H9 (cell line): ENCODE measurements around the gene EBNA1BP2. TPM values are rescaled to one million over a fixed set of nuclear protein-coding genes. Genes with fewer than 3 reads are reported as not detected.

Experiments used
- DNase-seq: peaks from one replicate; pipeline ENCODE4 v3.0.0-alpha.2; 2017
- H2AFZ ChIP-seq: one replicate; pipeline ENCODE4 v1.6.1; 2013; ENCODE audit warnings: mild to moderate bottlenecking, low read length, control low read depth, moderate library complexity
- H2AK5ac ChIP-seq: 2 replicates; pipeline ENCODE4 v1.6.1; 2013; ENCODE audit warnings: low read length, control low read depth, mixed read lengths; ENCODE audit not compliant: insufficient read length
- H2BK120ac ChIP-seq: one replicate; pipeline ENCODE4 v1.6.1; 2013; ENCODE audit warnings: low read depth, mild to moderate bottlenecking, low read length, control low read depth, inconsistent platforms; ENCODE audit not compliant: poor library complexity, severe bottlenecking
- H2BK12ac ChIP-seq: 2 replicates; pipeline ENCODE4 v1.6.1; 2013; ENCODE audit warnings: low read length, control low read depth, mixed read lengths, low read depth; ENCODE audit not compliant: insufficient read length
- H2BK15ac ChIP-seq: 2 replicates; pipeline ENCODE4 v1.6.1; 2013; ENCODE audit warnings: low read depth, low read length, control low read depth
- H2BK20ac ChIP-seq: one replicate; pipeline ENCODE4 v1.6.1; 2013; ENCODE audit warnings: low read depth, mild to moderate bottlenecking, low read length, control low read depth, inconsistent platforms; ENCODE audit not compliant: poor library complexity, severe bottlenecking
- H2BK5ac ChIP-seq: 2 replicates; pipeline ENCODE4 v1.6.1; 2013; ENCODE audit warnings: low read length, control low read depth, mixed read lengths; ENCODE audit not compliant: insufficient read length
- H3K14ac ChIP-seq: 2 replicates; pipeline ENCODE4 v1.6.1; 2013; ENCODE audit warnings: low read length, control low read depth; ENCODE audit not compliant: insufficient read depth
- H3K18ac ChIP-seq: 2 replicates; pipeline ENCODE4 v1.6.1; 2013; ENCODE audit warnings: low read depth, mild to moderate bottlenecking, mixed read lengths, low read length, control low read depth; ENCODE audit not compliant: insufficient read length
- H3K23ac ChIP-seq: 2 replicates; pipeline ENCODE4 v1.6.1; 2013; ENCODE audit warnings: low read length, control low read depth, mixed read lengths, low read depth; ENCODE audit not compliant: insufficient read length
- H3K23me2 ChIP-seq: 2 replicates; pipeline ENCODE4 v1.6.1; 2013; ENCODE audit warnings: low read depth, mild to moderate bottlenecking, mixed read lengths, low read length, control low read depth; ENCODE audit not compliant: insufficient read length, poor library complexity, severe bottlenecking
- H3K27ac ChIP-seq: 2 replicates; pipeline ENCODE4 v1.5.1; 2013; ENCODE audit warnings: low read length, control low read depth, mixed read lengths, low read depth; ENCODE audit not compliant: insufficient read length
- H3K27me3 ChIP-seq: 2 replicates; pipeline ENCODE4 v1.6.1; 2013; ENCODE audit warnings: low read length, control low read depth, inconsistent platforms; ENCODE audit not compliant: insufficient read depth
- H3K4ac ChIP-seq: 2 replicates; pipeline ENCODE4 v1.6.1; 2013; ENCODE audit warnings: low read depth, mild to moderate bottlenecking, control low read depth, inconsistent platforms, low read length, moderate library complexity
- H3K4me1 ChIP-seq: 2 replicates; pipeline ENCODE4 v1.6.1; 2013; ENCODE audit warnings: low read length, control low read depth, inconsistent platforms; ENCODE audit not compliant: insufficient read depth
- H3K4me2 ChIP-seq: 2 replicates; pipeline ENCODE4 v1.6.1; 2013; ENCODE audit warnings: low read length, control low read depth, mixed read lengths; ENCODE audit not compliant: insufficient read length, insufficient read depth
- H3K56ac ChIP-seq: 2 replicates; pipeline ENCODE4 v1.6.1; 2013; ENCODE audit warnings: low read depth, mild to moderate bottlenecking, mixed read lengths, low read length, control low read depth; ENCODE audit not compliant: insufficient read length
- H3K79me1 ChIP-seq: 2 replicates; pipeline ENCODE4 v1.6.1; 2013; ENCODE audit warnings: low read depth, mild to moderate bottlenecking, moderate library complexity, low read length, control low read depth, inconsistent platforms; ENCODE audit not compliant: insufficient read depth, poor library complexity, severe bottlenecking
- H3K79me2 ChIP-seq: 2 replicates; pipeline ENCODE4 v1.6.1; 2013; ENCODE audit warnings: low read length, control low read depth, inconsistent platforms; ENCODE audit not compliant: insufficient read depth
- H3K9ac ChIP-seq: 2 replicates; pipeline ENCODE4 v1.6.1; 2013; ENCODE audit warnings: low read length, control low read depth, mixed read lengths; ENCODE audit not compliant: insufficient read length; ENCODE audit errors: extremely low read depth
- H3K9me3 ChIP-seq: one replicate; pipeline ENCODE4 v1.6.1; 2013; ENCODE audit warnings: low read depth, low read length, inconsistent platforms; ENCODE audit not compliant: control insufficient read depth
- H3T11ph ChIP-seq: one replicate; pipeline ENCODE4 v1.6.1; 2013; ENCODE audit warnings: mild to moderate bottlenecking, low read length, control low read depth, inconsistent platforms
- H4K20me1 ChIP-seq: one replicate; pipeline ENCODE4 v1.6.1; 2013; ENCODE audit not compliant: control insufficient read depth, insufficient read length, insufficient read depth
- H4K5ac ChIP-seq: 2 replicates; pipeline ENCODE4 v1.6.1; 2013; ENCODE audit warnings: low read depth, mild to moderate bottlenecking, mixed read lengths, low read length, control low read depth; ENCODE audit not compliant: insufficient read length
- H4K8ac ChIP-seq: replicated peaks from 2 replicates; pipeline ENCODE4 v1.6.1; 2013; ENCODE audit warnings: low read length, control low read depth, mixed read lengths, low read depth; ENCODE audit not compliant: insufficient read length
- H4K91ac ChIP-seq: 2 replicates; pipeline ENCODE4 v1.6.1; 2013; ENCODE audit warnings: low read depth, mild to moderate bottlenecking, moderate library complexity, mixed read lengths, low read length, control low read depth; ENCODE audit not compliant: insufficient read length
- H3K27ac Mint-ChIP-seq, 3 experiments: 2 replicates in 2 of 3; 3 replicates in 1 of 3; pipeline ENCODE4 v1.8.0; 2020 to 2021; ENCODE audit warnings: mixed read lengths in 3 of 3, mild to moderate bottlenecking in 1 of 3, moderate library complexity in 1 of 3
- H3K27me3 Mint-ChIP-seq: 2 replicates; pipeline ENCODE4 v1.8.0; 2021; ENCODE audit warnings: low read depth, mild to moderate bottlenecking, moderate library complexity, mixed read lengths
- H3K36me3 Mint-ChIP-seq, 3 experiments: 2 replicates in 2 of 3; 3 replicates in 1 of 3; pipeline ENCODE4 v1.8.0; 2020 to 2021; ENCODE audit warnings: low read depth in 3 of 3, mixed read lengths in 3 of 3; ENCODE audit not compliant: insufficient read depth in 1 of 3
- H3K4me1 Mint-ChIP-seq, 2 experiments: 2 replicates each; pipeline ENCODE4 v1.8.0; 2020; ENCODE audit warnings: mixed read lengths in 2 of 2
- H3K4me3 Mint-ChIP-seq, 2 experiments: 2 replicates in 1 of 2; 3 replicates in 1 of 2; pipeline ENCODE4 v1.8.0; 2020 to 2021; ENCODE audit warnings: mild to moderate bottlenecking in 2 of 2, mixed read lengths in 2 of 2, moderate library complexity in 1 of 2
- H3K9me3 Mint-ChIP-seq, 2 experiments: 2 replicates in 1 of 2; 3 replicates in 1 of 2; pipeline ENCODE4 v1.8.0; 2020; ENCODE audit warnings: mild to moderate bottlenecking in 2 of 2, mixed read lengths in 2 of 2, moderate library complexity in 1 of 2
- WGBS: extraction: QIAGEN DNeasy Blood & Tissue Kit; methylation state at CpG from one replicate; pipeline ENCODE4 v1.1.7; 2013; ENCODE audit warnings: missing lambda C conversion rate, low lambda C conversion rate, mixed read lengths; ENCODE audit not compliant: insufficient read length; ENCODE audit errors: extremely low coverage; 5-methylcytosine and 5-hydroxymethylcytosine counted together
- total RNA-seq: library from RNA; stranded (reverse); gene quantifications from 2 replicates; pipeline ENCODE4 v1.2.1, GENCODE V29; 2021
- TF ChIP-seq, protein P1 (sequence below): fragments of 200-600 bp; sonication (generic); conservative IDR thresholded peaks from 3 replicates; pipeline ENCODE4 v1.8.0; 2021; ENCODE audit warnings: antibody characterized with exemption, mild to moderate bottlenecking

The EBNA1BP2 gene
- total RNA-seq, 1 experiment from 2014 or later: 84.7 TPM

DNA sequence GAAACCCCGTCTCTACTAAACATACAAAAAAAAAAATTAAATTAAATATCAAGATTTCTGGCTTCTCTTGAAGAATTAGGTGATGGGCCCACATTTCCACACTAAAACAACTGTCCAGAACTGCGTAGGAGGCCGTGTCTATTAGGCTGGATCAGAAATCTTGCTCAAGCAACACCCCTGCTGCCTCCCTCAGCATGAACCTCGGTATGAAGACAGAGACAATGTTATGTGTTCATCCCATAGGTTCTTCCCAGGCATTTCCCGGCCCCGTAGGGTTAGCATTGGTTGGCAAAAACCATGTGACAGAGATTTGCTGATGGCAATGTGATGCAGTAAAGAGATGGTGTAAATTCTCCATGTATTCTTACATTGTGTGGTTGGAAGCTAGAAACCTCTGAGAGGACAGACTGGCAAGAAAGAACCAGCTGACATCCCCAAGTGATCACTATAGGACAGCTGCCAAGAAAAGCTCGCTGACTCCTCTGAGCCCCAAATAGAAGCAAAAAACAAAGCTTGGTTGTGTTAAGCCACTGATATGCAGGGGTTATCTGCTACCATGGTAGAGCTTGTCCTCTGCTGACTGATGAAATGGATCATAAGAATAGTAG, 34.5 kb downstream of the EBNA1BP2 start:
- H3K23me2 ChIP-seq: no peaks in the 10 kb centered on the region
- no peak overlapping the region for H3K4me2 ChIP-seq
- no peak for DNase-seq
- H2BK120ac ChIP-seq: no peak overlapping the region
- H2BK20ac ChIP-seq: no peak overlapping the region
- H4K8ac ChIP-seq: no peak overlapping the region
- H2BK5ac ChIP-seq: no peak overlapping the region
- WGBS: no CpG with 5 or more reads among the region's 7 CpGs
- H3K27ac Mint-ChIP-seq: no peak overlapping the region
- H3T11ph ChIP-seq: no peak overlapping the region
- H3K23ac ChIP-seq: no peak overlapping the region
- no peaks in the 10 kb centered on the region for H3K27me3 Mint-ChIP-seq
- peaks cover 5% of the 10 kb centered on the region for H3K79me1 ChIP-seq
- peaks cover 12% of the 10 kb centered on the region for H3K9me3 ChIP-seq
- no peak overlapping the region for H3K56ac ChIP-seq
- H4K5ac ChIP-seq: no peak overlapping the region
- no peaks in the 10 kb centered on the region for H3K27me3 ChIP-seq
- no peak overlapping the region for H3K14ac ChIP-seq
- peaks cover 25 to 47% (median 42%) of the 10 kb centered on the region in 3 experiments for H3K36me3 Mint-ChIP-seq
- H3K79me2 ChIP-seq: no peaks in the 10 kb centered on the region; the same call in 1 of the 2 replicates
- TF ChIP-seq, protein P1, sequence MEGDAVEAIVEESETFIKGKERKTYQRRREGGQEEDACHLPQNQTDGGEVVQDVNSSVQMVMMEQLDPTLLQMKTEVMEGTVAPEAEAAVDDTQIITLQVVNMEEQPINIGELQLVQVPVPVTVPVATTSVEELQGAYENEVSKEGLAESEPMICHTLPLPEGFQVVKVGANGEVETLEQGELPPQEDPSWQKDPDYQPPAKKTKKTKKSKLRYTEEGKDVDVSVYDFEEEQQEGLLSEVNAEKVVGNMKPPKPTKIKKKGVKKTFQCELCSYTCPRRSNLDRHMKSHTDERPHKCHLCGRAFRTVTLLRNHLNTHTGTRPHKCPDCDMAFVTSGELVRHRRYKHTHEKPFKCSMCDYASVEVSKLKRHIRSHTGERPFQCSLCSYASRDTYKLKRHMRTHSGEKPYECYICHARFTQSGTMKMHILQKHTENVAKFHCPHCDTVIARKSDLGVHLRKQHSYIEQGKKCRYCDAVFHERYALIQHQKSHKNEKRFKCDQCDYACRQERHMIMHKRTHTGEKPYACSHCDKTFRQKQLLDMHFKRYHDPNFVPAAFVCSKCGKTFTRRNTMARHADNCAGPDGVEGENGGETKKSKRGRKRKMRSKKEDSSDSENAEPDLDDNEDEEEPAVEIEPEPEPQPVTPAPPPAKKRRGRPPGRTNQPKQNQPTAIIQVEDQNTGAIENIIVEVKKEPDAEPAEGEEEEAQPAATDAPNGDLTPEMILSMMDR: no peak
- no peak overlapping the region for H2BK15ac ChIP-seq
- no peak overlapping the region for H3K4ac ChIP-seq
- no peaks in the 10 kb centered on the region for H3K4me1 ChIP-seq
- no peak overlapping the region for H3K9ac ChIP-seq
- peaks cover 24 to 29% of the 10 kb centered on the region in 2 experiments for H3K9me3 Mint-ChIP-seq
- no peak overlapping the region for H2AK5ac ChIP-seq
- H3K4me1 Mint-ChIP-seq: peaks cover 6 to 15% of the 10 kb centered on the region in 2 experiments; a peak in 3 of 4 replicates
- H4K91ac ChIP-seq: no peak overlapping the region
- H4K20me1 ChIP-seq: no peaks in the 10 kb centered on the region
- no peak overlapping the region for H3K4me3 Mint-ChIP-seq
- H3K27ac ChIP-seq: no peak overlapping the region
- no peak overlapping the region for H3K18ac ChIP-seq
- H2AFZ ChIP-seq: no peak overlapping the region
- H2BK12ac ChIP-seq: no peak overlapping the region
